Breast epithelium (tissue), 3 donors: ENCODE data around the gene KDM4C.

Experiments
- CTCF ChIP-seq, 3 donors: fragments of 450-650 bp; IDR thresholded peaks; one replicate each; pipeline ENCODE4 v1.5.1; 2016 to 2017; ENCODE audit warnings: antibody characterized with exemption in 3 of 3, mild to moderate bottlenecking in 3 of 3, moderate library complexity in 3 of 3
- POLR2AphosphoS5 ChIP-seq, 3 donors: sonication (generic); formaldehyde crosslinking; IDR thresholded peaks; one replicate each; pipeline ENCODE4 v1.6.1; 2017; ENCODE audit warnings: antibody characterized with exemption in 3 of 3

GRCh38 chr9:7053903-7054302 lies 296.1 kb downstream of the KDM4C start:
- TF ChIP-seq CTCF (IDR thresholded peaks at IDR 0.05) (no peak), POLR2AphosphoS5 (IDR thresholded peaks at IDR 0.05) (no peak)
